ENCODE data around the gene SELPLG. TPM values are rescaled to one million over a fixed set of nuclear protein-coding genes. Genes with fewer than 3 reads are reported as not detected.

Gene SELPLG
- total and polyA plus RNA-seq, 2 of the 4 experiments (the other 2 are of a cell fraction): 3.2 to 10.8 TPM

DNA sequence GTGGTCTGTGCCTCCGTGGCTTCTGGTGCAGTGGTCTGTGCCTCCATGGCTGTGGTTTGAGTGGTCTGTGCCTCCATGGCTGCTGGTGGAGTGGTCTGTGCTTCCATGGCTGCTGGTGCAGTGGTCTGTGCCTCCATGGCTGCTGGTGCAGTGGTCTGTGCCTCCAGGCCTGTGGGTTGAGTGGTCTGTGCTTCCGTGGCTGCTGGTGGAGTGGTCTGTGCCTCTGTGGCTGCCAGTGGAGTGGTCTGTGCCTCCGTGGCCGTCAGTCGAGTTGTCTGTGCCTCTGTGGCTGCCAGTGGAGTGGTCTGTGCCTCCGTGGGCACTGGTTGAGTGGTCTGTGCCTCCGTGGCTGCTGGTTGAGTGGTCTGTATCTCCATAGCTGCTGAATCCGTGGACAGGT lies 10.1 kb downstream of the SELPLG start:
- H4K8ac ChIP-seq (ENCODE audit: low read depth in 2 of 2, low read length in 2 of 2): no peak overlapping the region
- H3K56ac ChIP-seq (ENCODE audit: extremely low read depth, insufficient read depth, low read length): no peak overlapping the region
- intact Hi-C loops (cut with micrococcal nuclease): no loop called here
- no peak overlapping the region for H4K91ac ChIP-seq (ENCODE audit: insufficient read depth, low read depth, low read length)
- H3K36me3 ChIP-seq (ENCODE audit: control insufficient read depth, insufficient read depth, low read length): no peaks in the 10 kb centered on the region
- no peaks in the 10 kb centered on the region for H3K9me3 ChIP-seq (ENCODE audit: control insufficient read depth, insufficient read depth, low read length)
- H2BK5ac ChIP-seq (ENCODE audit: low read depth, low read length, poor library complexity, severe bottlenecking): no peak overlapping the region
- no peak overlapping the region for H2AK9ac ChIP-seq (replicated peaks; ENCODE audit: low read depth, low read length, poor library complexity)
- no peak overlapping the region for H3K23ac ChIP-seq (ENCODE audit: low read depth, low read length)
- CTCF ChIA-PET: no interaction called here
- H2BK15ac ChIP-seq (ENCODE audit: low read depth, low read length): no peak overlapping the region
- H3K79me1 ChIP-seq (ENCODE audit: low read depth in 1 of 2, low read length in 2 of 2): 0 out of 4 replicates have a peak, but pooled peaks cover 0 to under 1% of the 10 kb centered on the region in 2 experiments
- no peak overlapping the region for H3K4ac ChIP-seq (ENCODE audit: low read depth, low read length)
- H2BK20ac ChIP-seq (ENCODE audit: low read depth, low read length): no peak overlapping the region
- POLR2A ChIA-PET (ENCODE audit: unreplicated experiment): no interaction called here
- H3K4me3 ChIP-seq (ENCODE audit: insufficient read depth, low read depth, low read length): no peak overlapping the region
- no peak for ATAC-seq (ENCODE audit: low read depth)
- H4K20me1 ChIP-seq (ENCODE audit: insufficient read depth, low read length): no peaks in the 10 kb centered on the region
- no peak for DNase-seq
- H3K4me2 ChIP-seq (ENCODE audit: low read depth, low read length): no peak overlapping the region
- no peak overlapping the region for H3K14ac ChIP-seq (replicated peaks; ENCODE audit: low read depth, low read length)
- no peak overlapping the region for H3K27ac ChIP-seq (ENCODE audit: insufficient read depth, low read length)
- H3K18ac ChIP-seq (ENCODE audit: low read depth, low read length): no peak overlapping the region
- peak overlapping the region; percentile 39; the same call in 1 of the 2 replicates for H2AK5ac ChIP-seq (ENCODE audit: low read depth, low read length)
- H2BK120ac ChIP-seq (ENCODE audit: low read depth, low read length): no peak overlapping the region
- in situ Hi-C loops (cut with MboI; ENCODE audit: low sequenced_read_pairs): no loop called here
- no peak overlapping the region for H3K9ac ChIP-seq (ENCODE audit: low read depth, low read length)
- H3K4me1 ChIP-seq (ENCODE audit: control insufficient read depth, insufficient read depth, low read length): peaks cover 5% of the 10 kb centered on the region; the same call in 1 of the 2 replicates
- BruUV-seq (replicated peaks): no TSS peak
- no peak for TF ChIP-seq POLR2A (IDR thresholded peaks at IDR 0.05; ENCODE audit: low read depth, low read length)
- peaks cover 12% of the 10 kb centered on the region for H3K9me1 ChIP-seq (ENCODE audit: insufficient read depth, low read length)
- peak overlapping the region; percentile 11 for H2AFZ ChIP-seq (replicated peaks; ENCODE audit: low read length, poor library complexity)
- dilution Hi-C loops (cut with HindIII; ENCODE audit: low sequenced_read_pairs, unreplicated experiment): no loop called here
- no peak overlapping the region for H4K5ac ChIP-seq (ENCODE audit: low read depth, low read length)
- WGBS, 2 experiments (ENCODE audit: extremely low coverage in 2 of 2, insufficient read length in 1 of 2): 94% methylated on average over 6 of the region's 8 CpGs; no CpG with 5 or more reads in 1 of the 2 experiments
- H3K27me3 ChIP-seq (ENCODE audit: control insufficient read depth, insufficient read depth, low read length): no peaks in the 10 kb centered on the region

Measured in IMR-90 (cell line).